ENCODE measurements around the gene NHEJ1. TPM values are rescaled to one million over a fixed set of nuclear protein-coding genes. Genes with fewer than 3 reads are reported as not detected.

The NHEJ1 gene
- polyA plus RNA-seq, 3 donors from 2014 or later, result 19.2 to 33.3 (median 21.9) TPM

- Mint-ChIP-seq H3K4me1 (peaks cover 0 to 2% of the 10 kb centered on the region in 2 donors), H3K9me3 (no peaks in the 10 kb centered on the region), H3K27ac (no peak overlapping the region), H3K27me3 (ENCODE audit: low read depth in 3 of 3) (no peaks in the 10 kb centered on the region), H3K36me3 (peaks cover 0 to 20% (median 4%) of the 10 kb centered on the region in 3 donors), H3K4me3 (no peak overlapping the region)
- no peak for DNase-seq
Observed at GRCh38 chr2:219168526-219168925, 7.9 kb upstream of the NHEJ1 start.

GRCh38 chr2:219167997-219168396, 7.4 kb upstream of the NHEJ1 start:
- no peaks in the 10 kb centered on the region for H3K27me3 Mint-ChIP-seq (ENCODE audit: low read depth in 3 of 3)
- no peak for DNase-seq
- H3K4me1 Mint-ChIP-seq, result peaks cover 0 to 2% of the 10 kb centered on the region in 2 donors
- no peaks in the 10 kb centered on the region for H3K9me3 Mint-ChIP-seq
- H3K27ac Mint-ChIP-seq, result peak overlapping the region in 1 of 6 donors; percentile 78
- peaks cover 0 to 16% (median 4%) of the 10 kb centered on the region in 3 donors for H3K36me3 Mint-ChIP-seq
- H3K4me3 Mint-ChIP-seq, result no peak overlapping the region

GRCh38 chr2:219165058-219165911, 4.7 kb upstream of the NHEJ1 start:
- no peaks in the 10 kb centered on the region for H3K9me3 Mint-ChIP-seq
- peaks cover 0 to 4% (median 3%) of the 10 kb centered on the region in 3 donors for H3K36me3 Mint-ChIP-seq
- peak overlapping the region in 1 of 6 donors; percentile 17 for H3K27ac Mint-ChIP-seq
- no peak overlapping the region for H3K4me3 Mint-ChIP-seq
- DNase-seq, result no peak
- peaks cover 3 to 4% (median 3%) of the 10 kb centered on the region in 3 donors for H3K27me3 Mint-ChIP-seq (ENCODE audit: low read depth in 3 of 3)
- peaks cover 9 to 12% of the 10 kb centered on the region in 2 donors for H3K4me1 Mint-ChIP-seq

- peaks cover 6 to 7% (median 6%) of the 10 kb centered on the region in 3 donors for H3K27me3 Mint-ChIP-seq (ENCODE audit: low read depth in 3 of 3)
- H3K4me1 Mint-ChIP-seq, result peaks cover 15 to 21% of the 10 kb centered on the region in 2 donors
- peaks cover 0 to 4% (median 3%) of the 10 kb centered on the region in 3 donors for H3K36me3 Mint-ChIP-seq
- peak overlapping the region in 1 of 5 donors; percentile 25 for H3K4me3 Mint-ChIP-seq
- H3K27ac Mint-ChIP-seq, result no peak overlapping the region
- DNase-seq, result no peak
- H3K9me3 Mint-ChIP-seq, result no peaks in the 10 kb centered on the region
Observed at GRCh38 chr2:219163156-219163555, 2.5 kb upstream of the NHEJ1 start.

GRCh38 chr2:219161097-219161496, 482 bp upstream of the NHEJ1 start:
- Mint-ChIP-seq H3K4me1 (peaks cover 15 to 21% of the 10 kb centered on the region in 2 donors), H3K4me3 (peak overlapping the region; percentile 93 to 98 (median 97)), H3K27ac (peak overlapping the region; percentile 70 to 99 (median 96)), H3K9me3 (no peaks in the 10 kb centered on the region), H3K36me3 (peaks cover 8 to 17% (median 17%) of the 10 kb centered on the region in 3 donors), H3K27me3 (ENCODE audit: low read depth in 3 of 3) (peaks cover 6 to 7% (median 6%) of the 10 kb centered on the region in 3 donors)
- no peak for DNase-seq

GRCh38 chr2:219159771-219160185, 837 bp downstream of the NHEJ1 start:
- Mint-ChIP-seq H3K4me3 (peak overlapping the region; percentile 93 to 98 (median 97)), H3K27ac (peak overlapping the region; percentile 91 to 99 (median 98)), H3K27me3 (ENCODE audit: low read depth in 3 of 3) (peaks cover 6 to 7% (median 6%) of the 10 kb centered on the region in 3 donors), H3K4me1 (peaks cover 15 to 21% of the 10 kb centered on the region in 2 donors), H3K9me3 (no peaks in the 10 kb centered on the region), H3K36me3 (peaks cover 8 to 17% (median 14%) of the 10 kb centered on the region in 3 donors)
- DNase-seq, result no peak

- Mint-ChIP-seq H3K9me3 (no peaks in the 10 kb centered on the region), H3K27me3 (ENCODE audit: low read depth in 3 of 3) (peaks cover 6 to 7% (median 6%) of the 10 kb centered on the region in 3 donors), H3K36me3 (peaks cover 12 to 22% (median 14%) of the 10 kb centered on the region in 3 donors), H3K4me3 (peak overlapping the region in 2 of 5 donors; percentile 0 to 24), H3K4me1 (peaks cover 15 to 21% of the 10 kb centered on the region in 2 donors), H3K27ac (no peak overlapping the region)
- no peak for DNase-seq
Observed at GRCh38 chr2:219158586-219158985, 2.0 kb downstream of the NHEJ1 start.

GRCh38 chr2:219158025-219158424, 2.6 kb downstream of the NHEJ1 start:
- Mint-ChIP-seq H3K36me3 (peaks cover 16 to 25% (median 18%) of the 10 kb centered on the region in 3 donors), H3K27ac (no peak overlapping the region), H3K9me3 (no peaks in the 10 kb centered on the region), H3K27me3 (ENCODE audit: low read depth in 3 of 3) (peaks cover 6 to 7% (median 6%) of the 10 kb centered on the region in 3 donors), H3K4me1 (peaks cover 15 to 21% of the 10 kb centered on the region in 2 donors), H3K4me3 (no peak overlapping the region)
- DNase-seq, result no peak

- no peak overlapping the region for H3K27ac Mint-ChIP-seq
- DNase-seq, result no peak
- peaks cover 15 to 21% of the 10 kb centered on the region in 2 donors for H3K4me1 Mint-ChIP-seq
- peaks cover 16 to 25% (median 18%) of the 10 kb centered on the region in 3 donors for H3K36me3 Mint-ChIP-seq
- H3K9me3 Mint-ChIP-seq, result no peaks in the 10 kb centered on the region
- H3K4me3 Mint-ChIP-seq, result no peak overlapping the region
- H3K27me3 Mint-ChIP-seq (ENCODE audit: low read depth in 3 of 3), result peaks cover 6 to 7% (median 6%) of the 10 kb centered on the region in 3 donors
Observed at GRCh38 chr2:219157396-219157795, 3.2 kb downstream of the NHEJ1 start.

- Mint-ChIP-seq H3K27ac (no peak overlapping the region), H3K27me3 (ENCODE audit: low read depth in 3 of 3) (peaks cover 2 to 3% (median 2%) of the 10 kb centered on the region in 3 donors), H3K36me3 (peaks cover 16 to 30% (median 23%) of the 10 kb centered on the region in 3 donors), H3K9me3 (no peaks in the 10 kb centered on the region), H3K4me3 (no peak overlapping the region), H3K4me1 (peaks cover 6 to 8% of the 10 kb centered on the region in 2 donors)
- DNase-seq, result peak; percentile 59 to 65 (median 64)
Observed at GRCh38 chr2:219155054-219155644, 5.5 kb downstream of the NHEJ1 start.

GRCh38 chr2:219149667-219150066, 10.9 kb downstream of the NHEJ1 start:
- no peak for DNase-seq
- Mint-ChIP-seq H3K4me1 (no peaks in the 10 kb centered on the region), H3K9me3 (no peaks in the 10 kb centered on the region), H3K36me3 (peaks cover 22 to 51% (median 30%) of the 10 kb centered on the region in 3 donors), H3K27me3 (ENCODE audit: low read depth in 3 of 3) (no peaks in the 10 kb centered on the region), H3K4me3 (no peak overlapping the region), H3K27ac (no peak overlapping the region)

GRCh38 chr2:219142329-219142728, 18.3 kb downstream of the NHEJ1 start:
- H3K9me3 Mint-ChIP-seq, result no peaks in the 10 kb centered on the region
- no peak for DNase-seq
- H3K4me1 Mint-ChIP-seq, result no peaks in the 10 kb centered on the region
- no peaks in the 10 kb centered on the region for H3K27me3 Mint-ChIP-seq (ENCODE audit: low read depth in 3 of 3)
- no peak overlapping the region for H3K4me3 Mint-ChIP-seq
- peaks cover 41 to 71% (median 47%) of the 10 kb centered on the region in 3 donors for H3K36me3 Mint-ChIP-seq
- H3K27ac Mint-ChIP-seq, result no peak overlapping the region

- Mint-ChIP-seq H3K36me3 (peaks cover 30 to 61% (median 37%) of the 10 kb centered on the region in 3 donors), H3K4me1 (no peaks in the 10 kb centered on the region), H3K27me3 (ENCODE audit: low read depth in 3 of 3) (no peaks in the 10 kb centered on the region), H3K27ac (peak overlapping the region in 1 of 6 donors; percentile 4), H3K9me3 (no peaks in the 10 kb centered on the region), H3K4me3 (no peak overlapping the region)
- DNase-seq, result no peak
Observed at GRCh38 chr2:219140722-219141121, 19.9 kb downstream of the NHEJ1 start.

GRCh38 chr2:219133976-219134375, 26.6 kb downstream of the NHEJ1 start:
- H3K4me1 Mint-ChIP-seq, result peaks cover 0 to 11% of the 10 kb centered on the region in 2 donors
- H3K27ac Mint-ChIP-seq, result no peak overlapping the region
- peaks cover 6 to 22% (median 20%) of the 10 kb centered on the region in 3 donors for H3K36me3 Mint-ChIP-seq
- no peaks in the 10 kb centered on the region for H3K9me3 Mint-ChIP-seq
- H3K4me3 Mint-ChIP-seq, result no peak overlapping the region
- H3K27me3 Mint-ChIP-seq (ENCODE audit: low read depth in 3 of 3), result no peaks in the 10 kb centered on the region
- DNase-seq, result no peak

All from immature natural killer cell (primary cell).